Activated B cell treated with CpG ODN at 0.5 μM for 24 hours (primary cell): ENCODE results near the gene TMEM267. TPM values are rescaled to one million over a fixed set of nuclear protein-coding genes. Genes with fewer than 3 reads are reported as not detected.
"Not testable (repeated sequence)": the region's sequence is repeated elsewhere in the genome, so short reads cannot be mapped to it uniquely, and the experiment has no call there.

ENCODE experiments used
- ATAC-seq: fragments of 200-7000 bp; cut with Tn5 transposase; one replicate; pipeline ENCODE4 v1.10.0; 2021; ENCODE audit warnings: low read depth, mild to moderate bottlenecking, moderate library complexity
- CTCF ChIA-PET: fragments of 350-600 bp; sonication (Branson Sonifier 250); formaldehyde crosslinking; loops from one replicate; lab custom pipeline; 2021; ENCODE audit warnings: antibody characterized with exemption; lab: Charles Lee
- POLR2A ChIA-PET: fragments of 350-600 bp; sonication (Branson Sonifier 250); formaldehyde crosslinking; loops from one replicate; lab custom pipeline; 2021; ENCODE audit warnings: antibody characterized with exemption; lab: Charles Lee
- DNase-seq: peaks from one replicate; pipeline ENCODE4 v3.0.0; 2022
- H3K27ac Mint-ChIP-seq: one replicate; pipeline ENCODE4 v1.8.0; 2020; ENCODE audit warnings: mixed read lengths
- H3K27me3 Mint-ChIP-seq: one replicate; pipeline ENCODE4 v1.8.0; 2021; ENCODE audit warnings: mixed read lengths
- H3K36me3 Mint-ChIP-seq: one replicate; pipeline ENCODE4 v1.8.0; 2021; ENCODE audit warnings: low read depth, mixed read lengths
- H3K4me1 Mint-ChIP-seq: one replicate; pipeline ENCODE4 v1.8.0; 2021; ENCODE audit warnings: mixed read lengths
- H3K4me3 Mint-ChIP-seq: one replicate; pipeline ENCODE4 v1.8.0; 2020; ENCODE audit warnings: mild to moderate bottlenecking, mixed read lengths
- H3K9me3 Mint-ChIP-seq: one replicate; pipeline ENCODE4 v1.8.0; 2020; ENCODE audit warnings: mixed read lengths
- intact Hi-C: fragments of 100-400 bp; cut with micrococcal nuclease; formaldehyde crosslinking; loops from one replicate; pipeline ENCODE4 v1.15.1; 2024
- total RNA-seq: library from RNA; stranded (reverse); gene quantifications from 2 replicates; pipeline ENCODE4 v1.2.3, GENCODE V29; 2022
- TF ChIP-seq, protein P1 (sequence below): fragments of 200-600 bp; IDR thresholded peaks from one replicate; pipeline ENCODE4 v1.8.0; 2022; ENCODE audit warnings: antibody characterized with exemption, mild to moderate bottlenecking

TMEM267 gene
- total RNA-seq, 1 donor from 2014 or later, result 15.2 TPM

DNA sequence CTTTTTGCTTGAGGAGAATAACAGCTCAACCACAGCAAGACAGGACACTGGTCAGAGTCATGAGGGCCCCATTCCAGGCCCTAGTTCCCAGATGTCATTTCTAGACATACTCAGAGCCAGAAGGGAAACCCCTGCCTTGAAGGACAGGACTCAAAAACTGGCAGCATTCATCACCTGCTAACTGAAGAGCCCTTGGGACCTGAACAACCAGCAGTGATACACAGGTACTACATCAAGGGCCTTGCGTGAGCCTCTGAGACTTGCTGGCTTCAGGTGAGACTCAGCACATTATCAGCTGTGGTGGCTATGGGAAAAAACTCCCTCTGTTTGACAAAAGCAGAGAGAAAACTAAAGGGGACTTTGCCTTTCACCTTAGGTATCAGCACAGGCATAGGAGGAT lies 22.6 kb downstream of the TMEM267 start:
- TF ChIP-seq, protein P1, sequence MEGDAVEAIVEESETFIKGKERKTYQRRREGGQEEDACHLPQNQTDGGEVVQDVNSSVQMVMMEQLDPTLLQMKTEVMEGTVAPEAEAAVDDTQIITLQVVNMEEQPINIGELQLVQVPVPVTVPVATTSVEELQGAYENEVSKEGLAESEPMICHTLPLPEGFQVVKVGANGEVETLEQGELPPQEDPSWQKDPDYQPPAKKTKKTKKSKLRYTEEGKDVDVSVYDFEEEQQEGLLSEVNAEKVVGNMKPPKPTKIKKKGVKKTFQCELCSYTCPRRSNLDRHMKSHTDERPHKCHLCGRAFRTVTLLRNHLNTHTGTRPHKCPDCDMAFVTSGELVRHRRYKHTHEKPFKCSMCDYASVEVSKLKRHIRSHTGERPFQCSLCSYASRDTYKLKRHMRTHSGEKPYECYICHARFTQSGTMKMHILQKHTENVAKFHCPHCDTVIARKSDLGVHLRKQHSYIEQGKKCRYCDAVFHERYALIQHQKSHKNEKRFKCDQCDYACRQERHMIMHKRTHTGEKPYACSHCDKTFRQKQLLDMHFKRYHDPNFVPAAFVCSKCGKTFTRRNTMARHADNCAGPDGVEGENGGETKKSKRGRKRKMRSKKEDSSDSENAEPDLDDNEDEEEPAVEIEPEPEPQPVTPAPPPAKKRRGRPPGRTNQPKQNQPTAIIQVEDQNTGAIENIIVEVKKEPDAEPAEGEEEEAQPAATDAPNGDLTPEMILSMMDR, result no peak
- Mint-ChIP-seq H3K9me3 (peaks cover 13% of the 10 kb centered on the region), H3K4me1 (no peaks in the 10 kb centered on the region), H3K36me3 (peaks cover 39% of the 10 kb centered on the region), H3K27ac (no peak overlapping the region), H3K27me3 (no peaks in the 10 kb centered on the region), H3K4me3 (no peak overlapping the region)
- DNase-seq (no peak), ATAC-seq (no peak)
- CTCF ChIA-PET, result no interaction called here
- POLR2A ChIA-PET, result no interaction called here
- intact Hi-C loops, result no loop called here

DNA sequence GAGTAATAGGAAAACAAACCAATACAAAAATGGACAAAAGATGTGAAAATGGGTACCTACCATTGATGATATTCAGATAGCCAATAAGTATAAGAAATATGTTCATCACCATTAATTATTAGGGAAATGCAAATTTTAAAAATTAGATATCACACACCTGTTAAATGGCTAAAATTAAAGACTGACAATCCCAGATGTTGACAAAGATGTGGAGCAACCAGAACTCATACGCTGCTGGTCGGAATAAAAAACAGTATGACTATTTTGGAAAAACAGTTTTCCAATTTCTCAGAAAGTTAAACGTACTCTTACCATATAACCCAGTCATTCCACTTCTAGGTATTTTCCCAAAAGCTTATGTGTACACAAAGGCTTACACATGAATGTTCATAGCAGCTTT lies 27.1 kb downstream of the TMEM267 start:
- ChIA-PET POLR2A (no interaction called here), CTCF (no interaction called here)
- Mint-ChIP-seq H3K27ac (no peak overlapping the region), H3K9me3 (peaks cover 11% of the 10 kb centered on the region), H3K27me3 (no peaks in the 10 kb centered on the region), H3K4me3 (no peak overlapping the region), H3K36me3 (peaks cover 54% of the 10 kb centered on the region), H3K4me1 (no peaks in the 10 kb centered on the region)
- intact Hi-C loops, result no loop called here
- ATAC-seq, result no peak
- DNase-seq, result no peak
- TF ChIP-seq, protein P1, result no peak

DNA sequence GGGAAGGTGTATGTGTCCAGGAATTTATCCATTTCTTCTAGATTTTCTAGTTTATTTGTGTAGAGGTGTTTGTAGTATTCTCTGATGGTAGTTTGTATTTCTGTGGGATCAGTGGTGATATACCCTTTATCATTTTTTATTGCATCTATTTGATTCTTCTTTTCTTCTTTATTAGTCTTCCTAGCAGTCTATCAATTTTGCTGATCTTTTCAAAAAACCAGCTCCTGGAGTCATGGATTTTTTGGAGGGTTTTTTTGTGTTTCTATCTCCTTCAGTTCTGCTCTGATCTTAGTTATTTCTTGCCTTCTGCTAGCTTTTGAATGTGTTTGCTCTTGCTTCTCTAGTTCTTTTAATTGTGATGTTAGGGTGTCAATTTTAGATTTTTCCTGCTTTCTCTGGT lies 42.1 kb downstream of the TMEM267 start:
- H3K27ac Mint-ChIP-seq, H3K4me1 Mint-ChIP-seq, POLR2A ChIA-PET, CTCF ChIA-PET, DNase-seq, H3K4me3 Mint-ChIP-seq, intact Hi-C loops, H3K27me3 Mint-ChIP-seq, ATAC-seq: not testable (repeated sequence)
- peaks cover 19% of the 10 kb centered on the region for H3K9me3 Mint-ChIP-seq
- H3K36me3 Mint-ChIP-seq, result peaks cover 29% of the 10 kb centered on the region

DNA sequence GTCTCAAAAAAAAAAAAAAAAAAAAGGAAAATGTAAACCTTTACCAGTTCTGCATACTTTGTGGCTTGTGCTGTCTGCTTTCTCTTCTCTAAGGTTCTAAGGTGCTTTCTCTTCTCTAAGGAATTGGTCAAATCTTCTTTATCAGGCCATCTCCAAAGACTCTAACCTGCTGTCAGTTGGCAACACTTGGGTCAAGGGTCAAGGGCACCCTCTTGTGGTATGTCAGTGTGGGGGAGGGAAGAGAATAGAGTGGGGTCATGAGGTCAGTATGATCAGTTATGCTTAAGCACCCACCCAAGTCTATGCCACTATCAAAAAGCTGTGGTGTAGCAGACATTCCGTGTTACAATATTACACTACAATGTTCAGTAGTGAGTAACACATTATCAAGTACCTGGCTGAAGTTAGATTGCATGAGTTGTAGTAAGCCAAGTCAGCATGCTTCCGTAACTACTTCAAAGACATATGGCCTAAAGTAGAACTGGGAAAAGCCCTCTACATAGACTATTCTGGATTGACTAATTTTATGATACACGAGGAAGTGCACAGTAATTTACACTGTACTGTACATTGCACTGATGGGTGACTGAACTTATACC lies 46.5 kb downstream of the TMEM267 start:
- ATAC-seq, result no peak
- intact Hi-C loops, result no loop called here
- no peaks in the 10 kb centered on the region for H3K27me3 Mint-ChIP-seq
- H3K4me1 Mint-ChIP-seq, result peaks cover 6% of the 10 kb centered on the region
- H3K4me3 Mint-ChIP-seq, result no peak overlapping the region
- no peak overlapping the region for H3K27ac Mint-ChIP-seq
- peaks cover 11% of the 10 kb centered on the region for H3K9me3 Mint-ChIP-seq
- POLR2A ChIA-PET, result no interaction called here
- no peaks in the 10 kb centered on the region for H3K36me3 Mint-ChIP-seq
- TF ChIP-seq, protein P1, result no peak
- no peak for DNase-seq
- CTCF ChIA-PET, result no interaction called here

DNA sequence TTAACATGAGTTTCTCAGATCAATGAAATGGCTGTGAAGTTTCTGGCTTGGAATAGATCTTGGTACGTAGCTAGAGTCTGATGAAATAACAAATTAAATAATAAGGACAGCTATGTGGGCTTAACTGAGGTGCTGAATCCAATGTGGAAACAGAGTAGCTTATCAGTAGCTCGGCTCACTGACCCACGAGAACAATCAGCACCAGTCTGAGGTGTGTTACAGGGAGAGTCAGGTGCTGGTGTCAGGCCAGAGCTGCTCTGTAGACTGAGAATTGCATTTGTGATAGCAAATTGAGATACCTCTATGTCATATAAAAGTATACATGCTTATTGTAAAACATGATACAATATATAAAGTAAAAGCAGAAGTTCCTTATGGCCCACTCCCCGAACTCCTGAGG lies 50.3 kb downstream of the TMEM267 start:
- no peak overlapping the region for H3K27ac Mint-ChIP-seq
- H3K27me3 Mint-ChIP-seq, result no peaks in the 10 kb centered on the region
- no peak overlapping the region for H3K4me3 Mint-ChIP-seq
- intact Hi-C loops, result no loop called here
- H3K9me3 Mint-ChIP-seq, result peaks cover 5% of the 10 kb centered on the region
- ChIA-PET POLR2A (interaction anchor here (0.6 kb wide), 1 partner anchor 60 kb away, joined by 5 read pairs; no protein-coding TSS in a partner anchor), CTCF (no interaction called here)
- DNase-seq (no peak), ATAC-seq (no peak)
- TF ChIP-seq, protein P1, result no peak
- H3K36me3 Mint-ChIP-seq, result no peaks in the 10 kb centered on the region
- H3K4me1 Mint-ChIP-seq, result no peaks in the 10 kb centered on the region
